ENCODE results near the gene CDC42BPG.
A peak's percentile ranks its signal among the peaks of the same experiment; 100 is the strongest.

CDC42BPG gene, protein sequence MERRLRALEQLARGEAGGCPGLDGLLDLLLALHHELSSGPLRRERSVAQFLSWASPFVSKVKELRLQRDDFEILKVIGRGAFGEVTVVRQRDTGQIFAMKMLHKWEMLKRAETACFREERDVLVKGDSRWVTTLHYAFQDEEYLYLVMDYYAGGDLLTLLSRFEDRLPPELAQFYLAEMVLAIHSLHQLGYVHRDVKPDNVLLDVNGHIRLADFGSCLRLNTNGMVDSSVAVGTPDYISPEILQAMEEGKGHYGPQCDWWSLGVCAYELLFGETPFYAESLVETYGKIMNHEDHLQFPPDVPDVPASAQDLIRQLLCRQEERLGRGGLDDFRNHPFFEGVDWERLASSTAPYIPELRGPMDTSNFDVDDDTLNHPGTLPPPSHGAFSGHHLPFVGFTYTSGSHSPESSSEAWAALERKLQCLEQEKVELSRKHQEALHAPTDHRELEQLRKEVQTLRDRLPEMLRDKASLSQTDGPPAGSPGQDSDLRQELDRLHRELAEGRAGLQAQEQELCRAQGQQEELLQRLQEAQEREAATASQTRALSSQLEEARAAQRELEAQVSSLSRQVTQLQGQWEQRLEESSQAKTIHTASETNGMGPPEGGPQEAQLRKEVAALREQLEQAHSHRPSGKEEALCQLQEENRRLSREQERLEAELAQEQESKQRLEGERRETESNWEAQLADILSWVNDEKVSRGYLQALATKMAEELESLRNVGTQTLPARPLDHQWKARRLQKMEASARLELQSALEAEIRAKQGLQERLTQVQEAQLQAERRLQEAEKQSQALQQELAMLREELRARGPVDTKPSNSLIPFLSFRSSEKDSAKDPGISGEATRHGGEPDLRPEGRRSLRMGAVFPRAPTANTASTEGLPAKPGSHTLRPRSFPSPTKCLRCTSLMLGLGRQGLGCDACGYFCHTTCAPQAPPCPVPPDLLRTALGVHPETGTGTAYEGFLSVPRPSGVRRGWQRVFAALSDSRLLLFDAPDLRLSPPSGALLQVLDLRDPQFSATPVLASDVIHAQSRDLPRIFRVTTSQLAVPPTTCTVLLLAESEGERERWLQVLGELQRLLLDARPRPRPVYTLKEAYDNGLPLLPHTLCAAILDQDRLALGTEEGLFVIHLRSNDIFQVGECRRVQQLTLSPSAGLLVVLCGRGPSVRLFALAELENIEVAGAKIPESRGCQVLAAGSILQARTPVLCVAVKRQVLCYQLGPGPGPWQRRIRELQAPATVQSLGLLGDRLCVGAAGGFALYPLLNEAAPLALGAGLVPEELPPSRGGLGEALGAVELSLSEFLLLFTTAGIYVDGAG (N-terminal part only)

DNA sequence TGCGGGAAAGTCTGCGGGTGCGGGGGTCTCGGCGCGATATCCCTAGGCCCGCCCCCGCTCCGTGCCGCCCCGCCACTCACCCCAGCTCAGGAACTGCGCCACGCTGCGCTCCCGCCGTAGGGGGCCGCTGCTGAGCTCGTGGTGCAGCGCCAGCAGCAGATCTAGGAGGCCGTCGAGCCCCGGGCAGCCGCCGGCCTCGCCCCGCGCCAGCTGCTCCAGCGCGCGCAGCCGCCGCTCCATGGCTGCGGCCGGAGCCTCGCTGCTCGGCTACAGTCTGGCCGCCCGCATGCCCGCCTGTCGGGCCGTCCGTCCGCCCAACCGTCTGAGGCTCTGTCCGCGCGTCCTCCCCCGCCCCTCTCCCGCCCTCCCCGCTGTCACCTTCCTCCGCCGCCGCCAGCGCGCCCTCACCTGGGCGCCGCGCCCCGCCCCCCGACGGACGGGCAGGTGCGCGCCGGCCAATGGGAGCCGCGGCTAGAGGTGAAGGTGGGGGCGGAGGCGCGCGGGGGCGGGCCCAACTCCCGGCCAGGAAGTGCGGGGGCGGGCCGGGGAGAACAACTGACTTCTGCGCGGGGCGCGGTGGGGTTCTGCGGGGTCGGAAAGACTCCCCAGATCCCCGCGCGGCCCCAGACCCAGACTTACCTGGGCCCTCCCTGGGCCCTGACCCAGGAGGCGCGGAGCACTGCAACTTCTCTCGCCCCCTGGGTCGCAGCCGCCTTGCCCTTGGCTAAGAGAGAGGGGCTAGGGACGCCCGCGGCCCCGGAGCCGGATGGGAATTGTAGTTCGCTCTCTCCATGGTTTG, at the start of gene CDC42BPG:
CDC42BPG (minus strand) TSS at position 324 of the 799 bp plus-strand sequence; CDS start at position 240, 84 bp downstream.
- peak; percentile 77 for DNase-seq

DNA sequence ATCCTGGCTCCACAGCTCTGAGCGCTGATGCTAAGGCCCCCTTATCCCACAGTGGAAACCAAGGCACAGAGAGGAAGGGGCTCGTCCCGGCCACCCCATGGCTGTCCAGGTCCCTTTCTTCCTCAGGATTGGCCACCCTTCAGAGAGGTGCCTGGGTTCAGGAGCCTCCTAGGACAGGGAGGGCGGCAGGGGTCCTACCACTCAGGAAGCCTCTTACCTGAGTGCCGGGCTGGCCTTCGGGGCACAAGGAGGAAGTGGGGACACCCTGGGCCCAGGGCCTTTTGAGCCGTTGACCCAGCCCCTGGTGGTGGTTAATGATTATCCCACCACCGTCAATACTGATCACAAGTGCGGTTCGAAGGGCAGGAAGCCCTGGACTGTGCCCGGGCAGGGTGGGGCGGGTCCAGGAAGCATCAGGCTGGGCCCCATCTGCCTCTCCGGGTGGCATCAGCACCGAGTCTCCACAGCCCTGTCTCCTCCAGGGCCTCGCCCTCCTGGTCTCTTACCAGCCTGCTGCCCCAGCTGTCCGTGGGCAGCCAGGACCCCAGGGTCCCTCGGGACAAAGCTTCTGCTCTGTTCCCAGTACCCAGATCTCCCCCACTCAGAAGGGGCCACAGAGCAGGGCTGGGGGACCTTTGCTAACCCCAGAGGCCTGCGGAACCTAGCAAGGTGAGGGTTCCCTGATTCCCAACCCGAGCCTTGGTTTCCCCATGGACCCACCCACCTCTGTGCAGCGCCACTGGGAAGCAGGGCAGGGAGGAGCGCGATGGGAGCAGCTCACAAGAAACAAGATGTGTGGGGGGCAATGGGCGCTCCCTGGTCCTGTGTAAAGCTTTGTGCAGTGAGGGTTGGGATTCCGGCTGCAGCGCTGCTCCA, 49.0 kb upstream of the CDC42BPG start:
- no peak for DNase-seq

DNA sequence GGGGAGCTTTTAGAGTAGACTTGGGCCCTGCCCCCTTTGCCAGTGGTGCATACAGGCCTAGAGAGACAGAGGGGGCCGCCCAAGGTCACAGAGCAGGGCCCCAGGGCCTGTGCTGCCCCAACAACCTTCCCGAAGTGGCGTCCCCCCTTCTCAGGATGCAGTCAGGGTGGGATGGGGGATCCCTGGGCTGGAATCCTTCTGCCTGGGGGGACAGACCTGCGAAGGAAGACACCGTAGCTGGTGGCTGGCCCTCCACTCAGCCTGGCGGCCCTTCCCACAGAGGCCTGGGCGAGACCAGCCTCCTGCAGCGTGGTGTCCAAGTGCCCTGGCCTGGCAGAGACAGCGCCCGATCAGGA, 48.4 kb upstream of the CDC42BPG start:
- DNase-seq: no peak

DNA sequence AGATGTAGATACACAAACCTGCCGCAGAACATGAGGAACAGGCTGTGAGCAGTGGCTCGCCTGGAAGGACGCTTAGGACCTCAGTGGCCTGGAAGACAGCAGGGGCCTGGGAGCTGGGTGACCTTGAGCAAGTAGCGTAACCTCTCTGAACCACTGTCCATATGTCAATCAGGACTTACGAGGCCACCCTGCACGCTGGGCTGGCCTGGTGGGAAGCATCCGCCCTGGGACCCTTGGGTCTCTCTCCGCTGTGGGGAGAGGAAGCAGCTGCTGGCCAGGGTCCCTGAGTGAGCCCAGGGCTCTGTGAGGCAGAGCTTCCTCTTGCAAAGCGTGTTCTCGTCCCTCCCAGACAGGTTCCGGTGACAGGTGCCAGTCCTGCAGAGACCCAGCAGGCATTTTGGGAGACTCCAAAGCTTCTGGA, 48.0 kb upstream of the CDC42BPG start:
- DNase-seq: no peak

DNA sequence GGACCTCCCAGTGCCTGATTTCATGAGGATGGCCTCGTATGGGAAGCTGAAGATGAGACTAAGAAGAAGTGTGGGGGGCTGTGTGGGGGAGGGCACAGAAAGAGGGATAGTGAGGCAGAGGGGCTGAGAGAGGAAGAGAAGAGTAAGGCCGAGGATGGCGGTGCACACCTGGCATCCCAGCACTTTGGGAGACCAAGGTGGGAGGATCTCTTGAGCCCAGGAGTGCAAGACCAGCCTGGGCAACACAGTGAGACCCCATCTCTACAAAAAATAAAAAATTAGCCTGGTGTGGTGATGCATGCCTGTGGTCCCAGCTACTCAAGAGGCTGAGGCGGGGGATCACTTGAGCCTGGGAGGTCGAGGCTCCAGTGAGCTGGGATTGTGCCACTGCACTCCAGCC, 47.4 kb upstream of the CDC42BPG start:
- DNase-seq: peak; percentile 22

DNA sequence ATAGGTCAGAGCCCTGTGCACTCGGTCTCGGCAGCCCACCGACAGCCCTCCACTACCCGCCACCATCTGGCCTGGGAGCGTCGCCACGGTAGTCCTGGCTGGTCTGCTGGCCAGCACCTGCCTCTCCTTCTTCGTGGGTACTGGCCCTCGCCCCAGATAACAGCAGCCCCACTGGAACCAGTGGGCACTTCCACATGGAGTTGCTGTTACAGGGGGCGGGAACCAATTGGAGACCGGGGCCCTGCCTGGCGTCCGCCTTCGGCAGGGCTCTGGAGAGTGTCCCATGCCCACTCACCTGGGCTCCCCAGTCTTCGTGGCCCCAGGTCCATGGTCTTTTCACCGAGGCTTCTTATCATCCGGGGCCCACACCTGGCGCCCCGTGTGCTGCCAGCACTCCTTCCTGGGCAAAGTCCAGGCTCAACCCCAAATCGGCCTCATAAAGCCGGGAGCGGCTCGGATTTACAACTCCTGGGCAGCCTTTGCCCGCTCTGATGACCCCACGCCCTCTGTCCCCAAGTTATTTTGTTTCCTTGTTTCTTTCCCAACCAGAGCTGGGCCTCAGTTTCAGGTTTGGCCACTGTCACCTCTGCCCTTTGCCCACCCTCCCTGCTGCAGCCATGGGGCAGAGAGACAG, 46.9 kb upstream of the CDC42BPG start:
- no peak for DNase-seq

DNA sequence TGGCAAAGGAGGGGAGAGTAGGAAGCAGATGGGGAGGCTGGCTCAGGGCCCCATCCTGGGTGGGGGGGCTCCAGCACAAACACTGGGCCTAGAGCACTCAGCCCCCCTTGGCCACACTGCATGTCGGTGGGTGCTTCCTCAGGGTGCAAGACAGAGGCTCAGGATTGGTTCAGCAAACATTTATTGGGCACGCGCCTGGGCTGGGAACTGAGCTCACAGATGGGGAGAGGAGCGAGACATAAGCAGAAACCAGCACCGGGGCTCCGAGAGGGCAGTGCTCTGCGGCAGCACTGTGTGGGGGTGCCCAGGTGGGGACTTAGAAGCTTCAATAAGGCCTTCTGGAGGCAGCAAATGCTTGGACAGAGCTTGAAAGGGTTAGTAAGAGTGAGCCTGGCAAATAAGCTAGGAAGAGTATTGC, 46.1 kb upstream of the CDC42BPG start:
- no peak for DNase-seq

DNA sequence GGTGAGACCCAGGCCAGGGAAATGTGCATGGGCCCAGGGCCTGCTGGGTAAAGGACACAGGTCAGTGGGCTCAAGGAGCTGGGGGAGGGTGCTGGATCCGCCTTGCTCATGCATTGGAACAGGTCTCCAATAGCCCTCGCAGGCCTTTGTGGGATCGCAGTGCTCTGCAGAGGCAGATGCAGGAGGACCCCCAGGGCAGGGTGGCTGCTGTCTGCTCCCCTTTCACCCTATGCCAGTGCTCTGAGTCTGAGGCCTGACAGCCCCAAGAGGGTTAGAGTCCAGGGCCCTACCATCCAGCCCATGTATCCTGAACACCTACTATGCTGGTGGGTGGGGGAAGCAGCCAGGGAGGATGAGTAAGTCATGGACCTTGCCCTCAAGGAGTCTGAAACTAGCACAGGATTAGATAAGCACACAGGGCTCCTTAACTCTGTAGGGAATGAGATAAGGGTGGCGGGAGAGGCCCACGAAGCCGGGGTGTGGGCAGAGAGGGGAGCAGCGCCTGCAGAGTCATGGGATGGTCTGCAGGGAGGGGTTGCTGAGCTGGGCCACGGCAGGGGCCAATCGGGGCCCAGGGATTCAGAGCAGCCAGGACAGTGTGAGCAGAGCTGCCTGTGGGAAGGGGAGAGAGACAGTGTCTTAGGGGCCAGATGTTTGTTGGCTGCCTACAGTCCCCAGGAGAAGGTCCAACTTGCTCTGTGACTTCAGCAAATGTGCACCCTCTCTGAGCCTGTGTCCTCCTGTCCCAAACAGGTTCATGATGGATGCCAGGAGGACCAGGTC, 44.5 kb upstream of the CDC42BPG start:
- no peak for DNase-seq

DNA sequence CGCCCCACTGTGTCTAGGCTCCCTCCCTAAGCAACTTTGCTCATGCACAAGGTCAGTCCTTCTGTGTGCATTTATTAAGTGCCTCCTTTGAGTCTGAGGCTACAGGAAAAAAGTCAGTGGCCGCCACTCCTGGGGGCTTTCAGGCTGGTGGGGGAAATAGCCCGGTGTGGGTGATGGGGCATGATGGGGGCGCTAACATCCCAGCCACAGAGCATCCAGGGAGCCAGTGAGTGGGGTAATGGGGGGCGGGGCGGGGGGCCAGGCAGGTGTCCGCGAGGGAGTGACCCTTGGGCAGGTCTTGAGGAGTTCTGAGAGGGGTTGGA, 43.9 kb upstream of the CDC42BPG start:
- DNase-seq: no peak

DNA sequence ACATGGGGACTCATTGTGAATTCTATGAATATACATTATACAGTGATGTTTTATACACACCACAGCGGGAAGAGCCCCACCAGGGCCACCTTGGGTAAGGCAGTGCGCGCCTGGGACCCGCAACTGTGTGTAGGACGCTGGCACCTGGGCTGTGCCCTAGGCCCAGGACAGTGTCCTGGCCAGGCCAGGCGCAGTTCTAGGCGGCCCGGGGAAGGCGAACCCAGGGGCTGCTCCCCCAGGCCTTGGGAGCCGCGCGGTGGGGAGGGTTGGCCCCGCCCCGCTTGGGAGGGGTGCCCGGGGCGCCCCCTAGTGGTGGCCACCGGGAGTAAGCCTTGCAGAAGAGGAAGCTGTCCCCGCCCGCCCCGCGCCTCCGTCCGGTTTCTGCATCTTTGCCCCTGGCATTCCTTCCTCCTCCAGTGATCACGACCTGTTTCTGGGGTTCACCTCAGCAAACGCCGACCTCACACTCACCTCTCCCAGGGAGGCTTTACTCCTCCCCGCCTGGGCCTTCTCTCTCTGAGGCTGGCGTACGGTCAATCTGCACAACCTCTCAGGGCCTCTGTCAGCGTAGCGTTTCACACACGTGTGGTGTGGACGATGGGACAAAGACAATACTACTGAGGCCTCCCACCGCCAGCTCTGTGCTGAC, 43.4 kb upstream of the CDC42BPG start:
- DNase-seq: peak; percentile 87

DNA sequence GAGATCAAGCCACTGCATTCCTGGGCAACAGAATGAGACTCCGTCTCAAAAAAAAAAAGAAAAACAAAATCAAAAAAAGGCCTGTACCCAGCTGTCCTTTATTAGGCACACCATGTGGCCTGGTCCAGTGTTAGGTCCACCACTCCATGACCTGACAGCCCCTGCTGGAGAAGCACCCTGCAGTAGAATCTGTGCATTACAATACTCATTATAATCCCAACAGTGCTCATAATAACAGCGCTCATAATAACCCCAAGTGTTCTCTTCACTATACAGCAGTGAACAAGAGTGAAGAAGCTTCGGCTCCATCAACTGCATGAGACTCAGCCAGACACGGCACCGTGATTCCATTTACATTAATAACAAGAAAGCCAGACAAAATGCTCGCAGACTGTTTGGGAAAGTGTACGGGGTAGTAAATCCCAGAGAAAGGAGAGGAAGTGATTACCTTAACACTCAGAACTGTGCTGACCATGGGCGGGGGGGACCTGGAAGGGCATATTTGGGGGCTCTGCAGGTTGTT, 42.8 kb upstream of the CDC42BPG start:
- DNase-seq: no peak

DNA sequence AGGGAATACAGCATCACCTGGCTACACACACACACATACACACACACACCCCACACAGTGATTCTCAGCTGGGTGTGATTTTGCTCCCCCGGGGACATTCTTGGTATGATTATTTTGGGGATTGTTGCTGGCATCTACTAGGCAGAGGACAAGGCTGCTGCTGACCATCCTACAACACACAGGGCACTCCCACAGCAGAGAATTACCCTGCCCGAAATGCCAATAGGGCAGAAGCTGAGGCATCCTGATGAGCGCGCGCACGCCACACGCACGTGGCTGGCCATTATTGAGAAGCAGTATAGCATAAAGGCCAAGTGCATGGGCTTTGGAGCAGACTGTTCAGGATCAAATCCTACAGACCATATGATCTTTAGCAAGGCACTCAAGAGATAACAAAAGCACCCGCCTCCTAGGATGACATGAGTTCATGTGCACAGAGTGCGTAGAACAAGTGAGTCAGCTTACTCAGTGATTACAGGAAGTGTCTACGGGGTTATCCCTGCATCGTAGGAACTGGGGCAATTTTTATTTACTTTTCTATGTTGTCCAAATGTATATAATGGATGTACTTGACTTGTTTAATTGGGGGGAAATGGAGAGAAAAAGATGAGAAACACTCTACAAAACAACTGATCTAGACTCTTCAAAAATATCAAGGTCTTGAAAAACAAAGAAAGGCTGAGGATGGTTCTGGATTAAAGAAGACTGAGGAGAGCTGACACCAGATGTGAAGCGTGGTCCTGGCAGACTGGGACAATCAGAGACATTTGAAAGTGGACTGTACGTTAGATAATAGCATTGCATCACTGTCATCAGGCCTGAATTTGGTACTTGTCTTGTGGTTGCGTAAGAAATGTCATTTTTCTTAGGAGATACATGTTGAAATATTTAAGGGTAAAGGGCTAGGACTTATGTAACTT, 41.2 kb upstream of the CDC42BPG start:
- no peak for DNase-seq

DNA sequence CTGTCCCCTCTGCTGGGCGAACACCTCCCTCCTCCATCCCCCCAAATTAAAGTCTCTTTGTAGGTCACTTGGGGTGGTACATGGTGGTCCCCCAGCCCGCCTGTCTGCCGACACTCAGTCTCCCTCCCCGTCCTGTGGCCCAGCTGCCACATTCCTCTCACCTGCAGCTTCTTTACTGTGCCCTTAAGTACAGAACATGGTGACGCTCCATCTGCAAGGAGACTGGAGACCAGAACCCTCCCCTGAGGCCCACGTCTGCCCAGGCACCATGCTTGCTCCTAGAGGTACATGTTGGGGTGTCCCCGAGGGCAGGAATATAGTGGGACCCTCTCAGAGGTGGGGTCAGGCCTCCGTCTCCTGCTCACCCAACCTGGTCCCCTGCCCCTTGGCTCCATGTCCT, 39.6 kb upstream of the CDC42BPG start:
- no peak for DNase-seq

DNA sequence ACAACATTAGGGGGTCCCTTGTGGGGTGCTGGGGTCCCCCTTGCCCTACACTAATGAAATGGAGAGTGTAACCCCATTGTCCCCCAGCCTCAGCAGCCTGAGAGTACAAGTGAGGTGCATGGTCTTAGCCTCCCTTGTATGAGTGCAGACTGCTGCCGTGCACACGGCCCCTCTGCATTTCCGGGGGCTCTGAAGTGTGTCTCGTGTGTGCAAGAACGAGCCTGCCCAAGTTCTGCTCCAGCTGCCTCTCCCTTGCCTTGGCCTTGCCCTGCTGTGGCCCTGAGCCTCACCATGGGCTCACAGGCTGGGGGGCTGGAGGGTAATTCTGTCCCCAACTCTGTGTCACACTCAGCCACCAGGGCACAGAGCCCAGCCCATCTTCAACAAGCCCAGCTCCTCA, 39.1 kb upstream of the CDC42BPG start:
- DNase-seq: no peak

DNA sequence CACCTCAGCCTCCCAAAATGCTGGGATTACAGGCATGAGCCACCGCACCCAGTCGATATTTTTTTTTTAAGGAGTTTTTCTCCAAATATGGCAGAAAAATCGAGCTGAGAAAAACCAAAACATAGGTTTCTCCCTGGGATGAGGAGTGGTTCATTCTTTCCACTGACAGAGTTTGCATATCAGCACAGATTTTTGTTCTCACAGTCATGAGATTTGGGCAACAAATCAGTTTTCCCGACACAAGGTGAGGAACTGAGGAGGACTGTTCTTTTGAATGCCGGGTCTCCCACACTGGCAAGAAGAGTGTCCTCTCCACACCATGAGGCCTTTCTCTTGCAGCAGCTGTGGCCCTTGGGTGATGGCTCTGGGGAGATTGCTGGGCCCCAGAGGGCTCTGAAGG, 37.8 kb upstream of the CDC42BPG start:
- DNase-seq: no peak

DNA sequence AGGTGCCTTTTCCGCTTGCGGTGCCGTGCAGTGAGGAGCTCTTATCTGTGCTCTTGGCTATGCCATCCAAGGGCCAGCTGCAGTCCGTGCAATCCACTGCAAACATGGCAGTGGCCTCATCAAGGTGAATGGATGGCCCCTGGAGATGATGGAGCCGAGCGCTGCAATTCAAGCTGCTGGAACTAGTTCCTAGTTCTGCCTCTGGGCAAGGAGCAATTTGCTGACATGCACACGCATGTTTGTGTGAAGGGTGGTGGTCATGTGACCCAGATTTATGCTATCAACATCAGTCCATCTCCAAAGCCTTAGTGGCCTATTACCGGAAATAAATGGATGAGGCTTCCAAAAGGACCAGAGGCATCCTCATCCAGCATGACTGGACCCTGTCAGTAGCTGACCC, 37.0 kb upstream of the CDC42BPG start:
- DNase-seq: peak; percentile 48

DNA sequence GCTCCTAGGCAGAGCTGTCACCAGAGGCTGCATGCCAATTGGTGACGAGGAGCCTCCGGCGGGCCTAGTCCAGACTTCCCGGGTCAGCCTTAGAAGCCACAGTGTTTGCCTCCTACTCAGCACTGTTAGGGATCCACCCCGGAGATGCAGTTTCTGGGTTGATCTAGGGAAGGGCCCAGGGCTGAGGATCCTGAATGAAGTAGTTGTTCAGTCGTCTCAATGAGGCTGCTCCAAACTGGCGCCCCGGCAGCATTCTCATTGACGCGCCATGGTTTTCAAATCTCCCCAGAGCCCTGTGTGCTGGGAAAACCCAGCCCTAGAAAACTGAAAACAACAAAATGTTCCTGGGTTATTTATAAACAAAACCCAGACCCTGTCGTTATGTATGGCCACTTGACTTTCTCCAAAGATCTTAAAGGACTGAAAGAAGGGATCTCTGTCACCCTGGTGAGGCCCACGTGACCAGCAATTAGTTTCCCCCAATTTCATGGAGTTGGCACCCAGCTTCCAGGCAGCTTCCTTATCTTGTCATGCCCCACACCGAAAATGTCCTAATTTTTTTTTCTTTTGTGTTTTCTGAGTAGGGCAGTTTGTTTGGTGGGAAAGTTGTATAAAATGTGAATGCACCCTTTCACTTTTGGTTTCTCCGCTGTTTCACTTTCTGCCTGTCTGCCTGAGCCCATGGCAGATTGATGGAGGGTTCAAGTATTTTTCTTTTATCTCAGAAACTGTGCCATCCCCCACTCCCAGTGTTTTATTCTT, 36.0 kb upstream of the CDC42BPG start:
- DNase-seq: no peak
